Neural crest cell (in vitro differentiated cells): ENCODE measurements around the gene FCAR. TPM values are rescaled to one million over a fixed set of nuclear protein-coding genes. Genes with fewer than 3 reads are reported as not detected.
"Not testable (repeated sequence)": the region's sequence is repeated elsewhere in the genome, so short reads cannot be mapped to it uniquely, and the experiment has no call there.

Experiments used
- DNase-seq: peaks from one replicate; pipeline ENCODE4 v3.0.0; 2021; ENCODE audit warnings: low read depth, mixed read lengths, low spot score
- H3K27ac Mint-ChIP-seq: one replicate; pipeline ENCODE4 v1.8.0; 2021; ENCODE audit warnings: mild to moderate bottlenecking, mixed read lengths; ENCODE audit not compliant: unreplicated experiment
- H3K27me3 Mint-ChIP-seq: 2 replicates; pipeline ENCODE4 v1.8.0; 2021; ENCODE audit warnings: low read depth, mild to moderate bottlenecking, mixed read lengths
- H3K36me3 Mint-ChIP-seq: 2 replicates; pipeline ENCODE4 v1.8.0; 2021; ENCODE audit warnings: low read depth, mild to moderate bottlenecking, mixed read lengths
- H3K4me1 Mint-ChIP-seq: 2 replicates; pipeline ENCODE4 v1.8.0; 2021; ENCODE audit warnings: mixed read lengths
- H3K4me3 Mint-ChIP-seq: one replicate; pipeline ENCODE4 v1.8.0; 2021; ENCODE audit warnings: mild to moderate bottlenecking, mixed read lengths
- H3K9me3 Mint-ChIP-seq: 2 replicates; pipeline ENCODE4 v1.8.0; 2021; ENCODE audit warnings: mixed read lengths
- total RNA-seq: library from RNA; stranded (reverse); gene quantifications from 2 replicates; pipeline ENCODE4 v1.2.1, GENCODE V29; 2021
- TF ChIP-seq, protein P1 (sequence below): fragments of 200-600 bp; sonication (generic); conservative IDR thresholded peaks from 2 replicates; pipeline ENCODE4 v1.5.0; 2021; ENCODE audit warnings: antibody characterized with exemption, mild to moderate bottlenecking

FCAR gene
- total RNA-seq, 1 donor from 2014 or later = not detected

DNA sequence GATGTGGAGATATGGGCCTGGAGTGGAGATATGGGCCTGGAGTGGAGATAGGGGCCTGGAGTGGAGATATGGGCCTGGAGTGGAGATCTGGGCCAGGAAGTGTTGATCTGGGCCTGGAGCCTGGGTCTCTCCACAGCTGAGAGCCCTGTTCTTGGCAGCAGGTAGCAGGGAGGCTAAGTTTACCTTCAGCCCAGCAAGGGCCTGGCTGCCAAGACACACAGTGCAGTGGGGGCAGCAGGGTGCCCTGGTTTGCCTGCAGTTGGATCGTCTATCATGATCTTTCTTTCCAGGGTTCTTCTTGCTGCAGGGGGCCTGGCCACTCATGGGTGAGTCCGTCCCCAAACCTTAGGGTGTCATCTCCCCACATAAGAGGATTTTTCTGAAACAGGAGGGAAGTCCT is 23.1 kb upstream of the FCAR start:
- no peaks in the 10 kb centered on the region for H3K4me1 Mint-ChIP-seq
- H3K36me3 Mint-ChIP-seq = peaks cover 4% of the 10 kb centered on the region
- H3K27me3 Mint-ChIP-seq = no peaks in the 10 kb centered on the region
- TF ChIP-seq, protein P1, sequence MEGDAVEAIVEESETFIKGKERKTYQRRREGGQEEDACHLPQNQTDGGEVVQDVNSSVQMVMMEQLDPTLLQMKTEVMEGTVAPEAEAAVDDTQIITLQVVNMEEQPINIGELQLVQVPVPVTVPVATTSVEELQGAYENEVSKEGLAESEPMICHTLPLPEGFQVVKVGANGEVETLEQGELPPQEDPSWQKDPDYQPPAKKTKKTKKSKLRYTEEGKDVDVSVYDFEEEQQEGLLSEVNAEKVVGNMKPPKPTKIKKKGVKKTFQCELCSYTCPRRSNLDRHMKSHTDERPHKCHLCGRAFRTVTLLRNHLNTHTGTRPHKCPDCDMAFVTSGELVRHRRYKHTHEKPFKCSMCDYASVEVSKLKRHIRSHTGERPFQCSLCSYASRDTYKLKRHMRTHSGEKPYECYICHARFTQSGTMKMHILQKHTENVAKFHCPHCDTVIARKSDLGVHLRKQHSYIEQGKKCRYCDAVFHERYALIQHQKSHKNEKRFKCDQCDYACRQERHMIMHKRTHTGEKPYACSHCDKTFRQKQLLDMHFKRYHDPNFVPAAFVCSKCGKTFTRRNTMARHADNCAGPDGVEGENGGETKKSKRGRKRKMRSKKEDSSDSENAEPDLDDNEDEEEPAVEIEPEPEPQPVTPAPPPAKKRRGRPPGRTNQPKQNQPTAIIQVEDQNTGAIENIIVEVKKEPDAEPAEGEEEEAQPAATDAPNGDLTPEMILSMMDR = no peak
- no peak overlapping the region for H3K27ac Mint-ChIP-seq
- H3K4me3 Mint-ChIP-seq = no peak overlapping the region
- DNase-seq = no peak
- peaks cover 27% of the 10 kb centered on the region for H3K9me3 Mint-ChIP-seq

DNA sequence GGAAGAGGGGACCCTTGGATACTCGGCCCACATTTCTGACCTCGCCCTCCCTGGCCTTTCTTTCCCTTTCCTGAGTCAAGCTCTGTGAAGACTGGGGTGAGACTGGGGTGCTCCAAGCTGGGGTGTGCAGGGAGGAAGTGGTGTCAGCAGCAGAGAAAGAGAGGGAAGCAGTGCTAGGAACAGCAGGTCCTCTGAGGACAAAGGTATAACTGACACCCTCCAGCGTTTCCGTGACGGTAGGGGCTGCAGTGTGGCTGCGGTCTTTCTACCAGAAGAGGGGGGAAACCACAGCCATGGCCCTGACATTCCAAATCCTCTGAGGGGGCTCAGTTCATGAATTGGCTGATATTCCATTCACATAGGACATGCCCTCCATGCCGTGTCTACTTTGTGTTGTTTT is 22.7 kb upstream of the FCAR start:
- Mint-ChIP-seq H3K4me3 (no peak overlapping the region), H3K27me3 (no peaks in the 10 kb centered on the region), H3K36me3 (peaks cover 4% of the 10 kb centered on the region), H3K4me1 (no peaks in the 10 kb centered on the region), H3K27ac (no peak overlapping the region), H3K9me3 (peaks cover 25% of the 10 kb centered on the region)
- TF ChIP-seq, protein P1 = no peak
- no peak for DNase-seq

DNA sequence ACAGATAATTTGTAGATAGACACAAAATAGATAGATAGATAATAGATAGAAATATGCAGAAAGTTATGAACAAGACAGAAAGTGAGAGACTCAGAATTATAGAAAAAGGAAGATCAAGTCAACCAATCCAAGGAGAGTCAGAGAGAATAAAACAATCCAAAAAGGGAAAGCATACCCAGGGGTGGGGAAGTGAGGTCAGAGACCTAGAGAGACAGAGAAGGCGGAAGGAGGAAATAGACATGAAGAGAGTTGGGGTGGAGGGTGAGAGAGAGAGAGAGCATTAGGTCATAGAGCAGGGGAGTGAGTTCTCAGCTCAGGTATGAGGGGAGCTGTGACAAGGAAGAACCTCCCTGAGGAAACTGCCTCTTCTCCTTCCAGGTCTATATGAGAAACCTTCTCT is 18.8 kb upstream of the FCAR start:
- peaks cover 17% of the 10 kb centered on the region for H3K9me3 Mint-ChIP-seq
- H3K36me3 Mint-ChIP-seq, H3K4me3 Mint-ChIP-seq, H3K27ac Mint-ChIP-seq, H3K27me3 Mint-ChIP-seq, DNase-seq, H3K4me1 Mint-ChIP-seq: not testable (repeated sequence)

DNA sequence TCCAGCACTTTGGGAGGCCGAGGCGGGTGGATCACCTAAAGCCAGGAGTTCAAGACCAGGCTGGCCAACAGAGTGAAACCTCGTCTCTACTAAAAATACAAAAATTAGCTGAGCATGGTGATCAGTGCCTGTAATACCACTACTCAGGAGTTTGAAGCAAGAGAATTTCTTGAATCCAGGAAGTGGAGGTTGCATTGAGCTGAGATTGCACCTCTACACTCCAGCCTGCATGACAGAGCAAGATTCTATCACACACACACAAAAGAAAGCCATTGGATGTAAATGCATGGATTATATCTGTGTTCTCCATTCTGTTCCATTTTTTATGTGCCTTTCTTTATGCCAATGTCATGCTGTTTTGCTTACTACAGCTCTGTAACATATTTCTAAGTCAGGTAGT is 15.6 kb upstream of the FCAR start:
- not testable (repeated sequence) for DNase-seq, H3K36me3 Mint-ChIP-seq, H3K27ac Mint-ChIP-seq, H3K4me3 Mint-ChIP-seq, H3K27me3 Mint-ChIP-seq, H3K4me1 Mint-ChIP-seq
- H3K9me3 Mint-ChIP-seq = peaks cover 15% of the 10 kb centered on the region

DNA sequence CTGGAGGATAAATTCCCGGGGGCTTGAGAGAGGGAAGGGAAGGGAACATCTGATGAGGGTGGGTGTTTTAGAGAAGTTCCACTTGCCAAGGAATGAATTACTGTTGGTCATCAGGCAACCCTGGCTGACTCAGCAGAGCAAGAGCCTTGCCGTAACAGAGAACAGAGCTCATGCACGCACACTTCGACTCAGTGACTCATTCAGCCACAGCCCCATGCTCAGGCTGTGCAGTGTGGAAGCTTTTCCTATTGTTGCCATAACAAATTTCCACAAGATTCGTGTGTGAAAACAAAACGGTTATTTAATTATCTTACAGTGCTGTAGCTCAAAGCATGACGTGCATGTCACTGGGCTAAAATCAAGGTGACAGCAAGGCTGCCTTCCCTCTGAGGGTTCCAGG is 14.6 kb upstream of the FCAR start:
- H3K4me1 Mint-ChIP-seq, H3K4me3 Mint-ChIP-seq, H3K27me3 Mint-ChIP-seq, H3K27ac Mint-ChIP-seq, DNase-seq, H3K36me3 Mint-ChIP-seq: not testable (repeated sequence)
- H3K9me3 Mint-ChIP-seq = peaks cover 15% of the 10 kb centered on the region

DNA sequence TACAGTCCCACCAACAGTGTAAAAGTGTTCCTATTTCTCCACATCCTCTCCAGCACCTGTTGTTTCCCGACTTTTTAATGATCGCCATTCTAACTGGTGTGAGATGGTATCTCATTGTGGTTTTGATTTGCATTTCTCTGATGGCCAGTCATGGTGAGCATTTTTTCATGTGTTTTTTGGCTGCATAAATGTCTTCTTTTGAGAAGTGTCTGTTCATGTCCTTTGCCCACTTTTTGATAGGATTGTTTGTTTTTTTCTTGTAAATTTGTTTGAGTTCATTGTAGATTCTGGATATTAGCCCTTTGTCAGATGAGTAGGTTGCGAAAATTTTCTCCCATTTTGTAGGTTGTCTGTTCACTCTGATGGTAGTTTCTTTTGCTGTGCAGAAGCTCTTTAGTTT is 10.6 kb upstream of the FCAR start:
- H3K9me3 Mint-ChIP-seq, H3K27me3 Mint-ChIP-seq, H3K4me3 Mint-ChIP-seq, H3K27ac Mint-ChIP-seq, H3K4me1 Mint-ChIP-seq, DNase-seq, H3K36me3 Mint-ChIP-seq: not testable (repeated sequence)

DNA sequence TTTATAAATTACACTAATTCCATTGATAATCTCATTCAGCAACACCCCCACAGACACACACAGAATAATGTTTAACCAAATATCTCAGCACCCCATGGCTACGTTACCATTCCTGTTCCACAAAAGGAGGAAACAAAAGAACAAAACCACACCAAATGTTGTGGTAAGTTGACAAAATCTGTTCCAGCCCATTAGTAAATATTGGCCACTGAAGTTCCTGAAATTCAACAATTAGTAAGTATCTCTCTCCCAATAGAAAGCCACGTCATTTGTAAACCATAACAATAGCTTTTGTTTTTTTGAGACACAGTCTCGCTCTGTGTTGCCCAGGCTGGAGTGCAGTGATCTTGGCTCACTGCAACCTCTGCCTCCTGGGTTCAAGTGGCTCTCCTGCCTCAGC is 2.3 kb upstream of the FCAR start:
- DNase-seq = no peak
- no peak overlapping the region for H3K27ac Mint-ChIP-seq
- H3K27me3 Mint-ChIP-seq = peaks cover 37% of the 10 kb centered on the region
- no peak overlapping the region for H3K4me3 Mint-ChIP-seq
- no peaks in the 10 kb centered on the region for H3K4me1 Mint-ChIP-seq
- no peaks in the 10 kb centered on the region for H3K36me3 Mint-ChIP-seq
- TF ChIP-seq, protein P1 = no peak
- H3K9me3 Mint-ChIP-seq = peaks cover 3% of the 10 kb centered on the region

DNA sequence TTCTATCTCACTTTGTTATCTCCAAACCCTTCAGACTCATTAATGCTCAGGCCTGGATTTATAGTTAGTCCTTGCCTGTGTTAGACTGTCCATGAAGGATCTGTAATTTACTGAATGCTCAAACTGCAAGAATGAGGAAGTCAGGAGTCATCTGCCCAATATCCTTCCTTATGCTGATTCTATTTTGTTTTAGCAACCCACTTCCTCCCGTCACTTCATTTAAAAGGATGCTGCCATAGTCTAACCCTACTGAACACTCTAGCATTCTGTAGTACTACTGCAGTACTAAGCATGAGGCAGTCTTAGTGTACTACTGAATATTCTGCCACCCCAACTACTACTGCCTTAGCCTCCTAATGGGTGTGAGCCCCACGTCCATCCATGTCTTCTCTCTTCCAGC is 1.5 kb downstream of the FCAR start:
- TF ChIP-seq, protein P1 = no peak
- H3K4me1 Mint-ChIP-seq = no peaks in the 10 kb centered on the region
- no peak overlapping the region for H3K4me3 Mint-ChIP-seq
- no peak overlapping the region for H3K27ac Mint-ChIP-seq
- peaks cover 3% of the 10 kb centered on the region for H3K9me3 Mint-ChIP-seq
- peaks cover 60% of the 10 kb centered on the region for H3K27me3 Mint-ChIP-seq
- no peaks in the 10 kb centered on the region for H3K36me3 Mint-ChIP-seq
- no peak for DNase-seq
